Measurements from ENCODE around the gene NXPH3. TPM values are rescaled to one million over a fixed set of nuclear protein-coding genes. Genes with fewer than 3 reads are reported as not detected.

The NXPH3 gene
- total and polyA plus RNA-seq, 2 donors (not counting 1 experiment from before 2014, with no cell fraction given): not detected

GRCh38 chr17:49556223-49556943 is 19.3 kb upstream of the NXPH3 start:
- H3K36me3 ChIP-seq (replicated peaks in 1 of 2; ENCODE audit: control extremely low read depth in 1 of 2, control insufficient read depth in 1 of 2, extremely low read depth in 1 of 2, insufficient read depth in 2 of 2, low read length in 1 of 2): no peaks in the 10 kb centered on the region
- H3K27ac Mint-ChIP-seq: no peak overlapping the region
- H3K4me3 Mint-ChIP-seq: no peak overlapping the region
- H2AFZ ChIP-seq (ENCODE audit: insufficient read depth, low read depth, low read length, poor library complexity, severe bottlenecking): peak overlapping the region; percentile 35
- peak overlapping the region; percentile 53 for H3K4me2 ChIP-seq (replicated peaks; ENCODE audit: low read depth, low read length, poor library complexity, severe bottlenecking)
- DNase-seq (peak; percentile 85), ATAC-seq (ENCODE audit: low read depth) (peak; percentile 94)
- peaks cover 0 to 3% (median 0%) of the 10 kb centered on the region in 3 donors for H3K9me3 ChIP-seq (ENCODE audit: control extremely low read depth in 1 of 3, control insufficient read depth in 2 of 3, insufficient read depth in 1 of 3, low read length in 2 of 3)
- H3K9ac ChIP-seq (ENCODE audit: low read length): no peak overlapping the region
- H3K27ac ChIP-seq (ENCODE audit: low read length in 2 of 2): no peak overlapping the region
- 20% methylated on average over 29 of the region's 30 CpGs for WGBS (ENCODE audit: insufficient coverage)
- peaks cover 0 to 7% (median 0%) of the 10 kb centered on the region in 4 experiments for H3K27me3 ChIP-seq (replicated peaks in 1 of 4; ENCODE audit: control extremely low read depth in 1 of 4, control insufficient read depth in 3 of 4, insufficient read depth in 4 of 4, low read length in 3 of 4)
- peaks cover 1% of the 10 kb centered on the region for H3K4me1 Mint-ChIP-seq
- ChIA-PET CTCF (interaction anchor here (0.6 to 5.6 kb wide), 47 partner anchors 9 to 441 kb away, joined by 3 to 152 read pairs (median 4); partner anchors contain the start of genes NGFR and PHB1), POLR2A (no interaction called here)
- H4K20me1 ChIP-seq (ENCODE audit: control insufficient read depth, insufficient read depth, low read length, poor library complexity, severe bottlenecking): no peaks in the 10 kb centered on the region
- no peaks in the 10 kb centered on the region for H3K79me2 ChIP-seq (ENCODE audit: control insufficient read depth, insufficient read depth, low read length)
- no peaks in the 10 kb centered on the region for H3K9me3 Mint-ChIP-seq (ENCODE audit: insufficient read depth)
- peaks cover 5% of the 10 kb centered on the region for H3K27me3 Mint-ChIP-seq
- intact Hi-C loops (cut with micrococcal nuclease): loop anchor here (1.0 to 2.0 kb wide), 4 partner anchors 60 to 242 kb away; no protein-coding TSS in a partner anchor
- no peak overlapping the region for H3K4me3 ChIP-seq (ENCODE audit: control extremely low read depth in 1 of 5, extremely low read depth in 1 of 5, insufficient read depth in 1 of 5, low read depth in 2 of 5, low read length in 4 of 5)
- peaks cover 0 to 6% of the 10 kb centered on the region in 2 donors for H3K4me1 ChIP-seq (ENCODE audit: control insufficient read depth in 2 of 2, insufficient read depth in 2 of 2, low read length in 2 of 2)
- peak; percentile 98 for TF ChIP-seq CTCF (IDR thresholded peaks at IDR 0.05)
- no peak for TF ChIP-seq EZH2 (IDR thresholded peaks at IDR 0.05; ENCODE audit: borderline replicate concordance, insufficient read depth, low read depth, low read length, poor library complexity, severe bottlenecking)

Measured in B cell (primary cell).